ENCODE results near the gene CDK5RAP2. TPM values are rescaled to one million over a fixed set of nuclear protein-coding genes. Genes with fewer than 3 reads are reported as not detected.

Gene CDK5RAP2
- polyA plus RNA-seq, 1 donor (not counting 4 experiments of a cell fraction or from before 2014, with no cell fraction given) = 22.4 TPM

- H3K36me3 ChIP-seq (ENCODE audit: control insufficient read depth in 2 of 2, extremely low read depth in 1 of 2, insufficient read depth in 2 of 2, low read length in 2 of 2) = no peaks in the 10 kb centered on the region
- FAIRE-seq (peak; percentile 36), DNase-seq (ENCODE audit: low read depth, low spot score) (no peak)
- peaks cover 12% of the 10 kb centered on the region for H3K4me1 ChIP-seq (ENCODE audit: control insufficient read depth, extremely low read depth, insufficient read depth, low read length)
- no peaks in the 10 kb centered on the region for H3K79me2 ChIP-seq (ENCODE audit: control insufficient read depth, insufficient read depth, low read length)
- no peak overlapping the region for H3K4me2 ChIP-seq (ENCODE audit: control insufficient read depth, extremely low read depth, insufficient read depth, low read depth, low read length)
- H3K9me3 ChIP-seq (ENCODE audit: control insufficient read depth, low read depth, low read length) = no peaks in the 10 kb centered on the region
- H3K9ac ChIP-seq (ENCODE audit: control insufficient read depth, extremely low read depth, insufficient read depth, low read length) = no peak overlapping the region
- TF ChIP-seq CTCF (optimal IDR thresholded peaks at IDR 0.05 in 1 of 3, IDR thresholded peaks at IDR 0.05 in 1 of 3, conservative IDR thresholded peaks at IDR 0.05 in 1 of 3; ENCODE audit: extremely low read depth in 1 of 3, insufficient read depth in 2 of 3, low read length in 3 of 3) (peak; percentile 51 to 73 (median 70)), EZH2 (IDR thresholded peaks at IDR 0.05; ENCODE audit: low read length) (no peak)
- H3K4me3 ChIP-seq (ENCODE audit: control insufficient read depth in 2 of 3, extremely low read depth in 1 of 3, insufficient read depth in 2 of 3, low read depth in 1 of 3, low read length in 3 of 3) = no peak overlapping the region
- no peaks in the 10 kb centered on the region for H3K9me1 ChIP-seq (ENCODE audit: control insufficient read depth, extremely low read depth, insufficient read depth, low read length)
- no peaks in the 10 kb centered on the region for H4K20me1 ChIP-seq (ENCODE audit: control insufficient read depth, extremely low read depth, insufficient read depth, low read length)
- dilution Hi-C loops (cut with MboI; ENCODE audit: extremely low pct_ligation_motif_present, low sequenced_read_pairs) = no loop called here
- H3K27ac ChIP-seq (ENCODE audit: control insufficient read depth, insufficient read depth, low read length) = no peak overlapping the region
- no peaks in the 10 kb centered on the region for H3K27me3 ChIP-seq (ENCODE audit: control insufficient read depth, extremely low read depth, insufficient read depth, low read length)
- H2AFZ ChIP-seq (ENCODE audit: control insufficient read depth, low read length) = no peak overlapping the region
These were observed 40.0 kb upstream of the CDK5RAP2 start for GRCh38 chr9:120619751-120620655.

- Histone ChIP-seq H3K9me3 (ENCODE audit: control insufficient read depth, low read depth, low read length) (no peaks in the 10 kb centered on the region), H3K27me3 (ENCODE audit: control insufficient read depth, extremely low read depth, insufficient read depth, low read length) (no peaks in the 10 kb centered on the region), H3K4me1 (ENCODE audit: control insufficient read depth, extremely low read depth, insufficient read depth, low read length) (peaks cover 19% of the 10 kb centered on the region), H3K27ac (ENCODE audit: control insufficient read depth, insufficient read depth, low read length) (no peak overlapping the region), H4K20me1 (ENCODE audit: control insufficient read depth, extremely low read depth, insufficient read depth, low read length) (no peaks in the 10 kb centered on the region), H3K79me2 (ENCODE audit: control insufficient read depth, insufficient read depth, low read length) (no peaks in the 10 kb centered on the region), H3K9ac (ENCODE audit: control insufficient read depth, extremely low read depth, insufficient read depth, low read length) (no peak overlapping the region), H3K4me3 (ENCODE audit: control insufficient read depth in 2 of 3, extremely low read depth in 1 of 3, insufficient read depth in 2 of 3, low read depth in 1 of 3, low read length in 3 of 3) (no peak overlapping the region), H3K9me1 (ENCODE audit: control insufficient read depth, extremely low read depth, insufficient read depth, low read length) (no peaks in the 10 kb centered on the region), H3K4me2 (ENCODE audit: control insufficient read depth, extremely low read depth, insufficient read depth, low read depth, low read length) (peak overlapping the region; percentile 17), H2AFZ (ENCODE audit: control insufficient read depth, low read length) (no peak overlapping the region), H3K36me3 (ENCODE audit: control insufficient read depth in 2 of 2, extremely low read depth in 1 of 2, insufficient read depth in 2 of 2, low read length in 2 of 2) (no peaks in the 10 kb centered on the region)
- DNase-seq (ENCODE audit: low read depth, low spot score) (no peak), FAIRE-seq (peak; percentile 20)
- TF ChIP-seq CTCF (optimal IDR thresholded peaks at IDR 0.05 in 1 of 3, IDR thresholded peaks at IDR 0.05 in 1 of 3, conservative IDR thresholded peaks at IDR 0.05 in 1 of 3; ENCODE audit: extremely low read depth in 1 of 3, insufficient read depth in 2 of 3, low read length in 3 of 3) = no peak
- no peak for TF ChIP-seq EZH2 (IDR thresholded peaks at IDR 0.05; ENCODE audit: low read length)
- dilution Hi-C loops (cut with MboI; ENCODE audit: extremely low pct_ligation_motif_present, low sequenced_read_pairs) = no loop called here
These were observed 37.3 kb upstream of the CDK5RAP2 start for GRCh38 chr9:120616966-120617935.
